HCT116 (cell line): ENCODE measurements around the gene SCG5. TPM values are rescaled to one million over a fixed set of nuclear protein-coding genes. Genes with fewer than 3 reads are reported as not detected.

Experiments
- ATAC-seq: fragments of 200-7000 bp; cut with Tn5 transposase; 2 replicates; pipeline ENCODE4 v1.9.1; 2020; ENCODE audit warnings: mild to moderate bottlenecking, moderate library complexity
- BruUV-seq: library from RNA; stranded (reverse); fragments of 400-500 nt; replicated peaks from 2 replicates; lab custom pipeline; 2021; lab: Mats Ljungman, UMichigan
- CTCF ChIA-PET: fragments of 300-600 bp; sonication (Branson Sonifier 250); formaldehyde crosslinking; loops from one replicate; lab custom pipeline; 2021; ENCODE audit warnings: antibody characterized with exemption; lab: Charles Lee
- POLR2A ChIA-PET: fragments of 300-600, 350-600 bp; sonication (Branson Sonifier 250); formaldehyde crosslinking; loops from one replicate; lab custom pipeline; 2021; ENCODE audit warnings: antibody characterized with exemption; lab: Charles Lee
- RAD21 ChIA-PET, 2 experiments: fragments of 300-600 bp; sonication (Branson Sonifier 250); formaldehyde crosslinking; loops; one replicate each; lab custom pipeline; 2023; ENCODE audit warnings: low total read pairs in 2 of 2; ENCODE audit not compliant: uncharacterized antibody in 2 of 2, unreplicated experiment in 2 of 2, low non-redundant PET in 1 of 2; lab: Charles Lee
- DNase-seq: peaks from one replicate; pipeline ENCODE4 v3.0.0-alpha.2; 2010; ENCODE audit warnings: low read depth, low spot score
- H2AFZ ChIP-seq: fragments of 200-600 bp; shearing (Covaris generic), sonication (generic); 2 replicates; pipeline ENCODE4 v1.6.1; 2017; ENCODE audit warnings: low read depth, mixed run types, mixed read lengths, antibody characterized with exemption, low read length; ENCODE audit not compliant: poor library complexity, severe bottlenecking
- H3K27ac ChIP-seq: 2 replicates; pipeline ENCODE4 v1.5.1; 2012; ENCODE audit warnings: low read depth, low read length
- H3K27me3 ChIP-seq: fragments of 200-600 bp; sonication (generic); 2 replicates; pipeline ENCODE4 v1.6.1; 2016; ENCODE audit warnings: mixed run types, low read length, mixed read lengths; ENCODE audit not compliant: insufficient read depth
- H3K36me3 ChIP-seq, 2 experiments: fragments of 200-500 bp in 1 of 2; fragments of 200-600 bp in 1 of 2; sonication (Bioruptor generic) in 1 of 2; sonication (generic) in 1 of 2; 2 replicates each; pipeline versions ENCODE4 v1.5.1 to v1.6.1; 2014 to 2016; ENCODE audit warnings: low read length in 2 of 2, inconsistent platforms in 1 of 2, mixed read lengths in 1 of 2, mixed run types in 1 of 2; ENCODE audit not compliant: insufficient read depth in 2 of 2, control insufficient read depth in 1 of 2
- H3K4me1 ChIP-seq, 2 experiments: fragments of 200-600 bp in 1 of 2; sonication (generic) in 1 of 2; 2 replicates each; pipeline versions ENCODE4 v1.5.1 to v1.6.1; 2012 to 2017; ENCODE audit warnings: low read length in 2 of 2, inconsistent platforms in 1 of 2, mild to moderate bottlenecking in 1 of 2, mixed read lengths in 1 of 2, mixed run types in 1 of 2, moderate library complexity in 1 of 2; ENCODE audit not compliant: insufficient read depth in 2 of 2, control insufficient read depth in 1 of 2
- H3K4me2 ChIP-seq: fragments of 200-600 bp; sonication (generic); 2 replicates; pipeline ENCODE4 v1.6.1; 2017; ENCODE audit warnings: mixed run types, low read length, mixed read lengths
- H3K4me3 ChIP-seq, 2 experiments: fragments of 200-600 bp in 1 of 2; sonication (generic) in 1 of 2; replicated peaks in 1 of 2; 2 replicates each; pipeline ENCODE4 v1.5.1; 2011 to 2016; ENCODE audit warnings: low read length in 2 of 2, control low read depth in 1 of 2, low read depth in 1 of 2, mild to moderate bottlenecking in 1 of 2, mixed read lengths in 1 of 2, mixed run types in 1 of 2
- H3K79me2 ChIP-seq: fragments of 200-600 bp; sonication (generic); 2 replicates; pipeline ENCODE4 v1.6.1; 2017; ENCODE audit warnings: mild to moderate bottlenecking, mixed run types, low read length, moderate library complexity, mixed read lengths; ENCODE audit not compliant: insufficient read depth
- H3K9ac ChIP-seq: fragments of 200-600 bp; sonication (generic); 2 replicates; pipeline ENCODE4 v1.6.1; 2016; ENCODE audit warnings: low read length, mixed read lengths
- H3K9me2 ChIP-seq: fragments of 200-600 bp; sonication (generic), shearing (Covaris generic); 2 replicates; pipeline ENCODE4 v1.6.1; 2017; ENCODE audit warnings: mixed run types, mild to moderate bottlenecking, moderate library complexity; ENCODE audit not compliant: insufficient read depth
- H3K9me3 ChIP-seq, 2 experiments: fragments of 200-500 bp in 1 of 2; fragments of 200-600 bp in 1 of 2; sonication (Bioruptor generic) in 1 of 2; sonication (generic) in 1 of 2; 2 replicates each; pipeline ENCODE4 v1.6.1; 2014 to 2017; ENCODE audit warnings: low read length in 2 of 2, mixed read lengths in 2 of 2, inconsistent platforms in 1 of 2, low read depth in 1 of 2, mild to moderate bottlenecking in 1 of 2, mixed run types in 1 of 2, moderate library complexity in 1 of 2; ENCODE audit not compliant: control insufficient read depth in 1 of 2, insufficient read depth in 1 of 2
- H4K20me1 ChIP-seq: fragments of 200-600 bp; sonication (generic), shearing (Covaris generic); 2 replicates; pipeline ENCODE4 v1.6.1; 2017; ENCODE audit warnings: mixed run types, mild to moderate bottlenecking, moderate library complexity; ENCODE audit not compliant: insufficient read depth
- EGR1 ChIP-seq: IDR thresholded peaks from 2 replicates; pipeline ENCODE4 v1.6.1; 2012; ENCODE audit warnings: low read depth
- EZH2 ChIP-seq: fragments of 200-600 bp; sonication (generic); IDR thresholded peaks from 2 replicates; pipeline ENCODE4 v1.6.1; 2017; ENCODE audit warnings: antibody characterized with exemption, mixed run types
- EZH2phosphoT487 ChIP-seq: fragments of 200-600 bp; IDR thresholded peaks from 2 replicates; pipeline ENCODE4 v1.6.1; 2018; ENCODE audit warnings: antibody characterized with exemption, borderline replicate concordance
- FOSL1 ChIP-seq: IDR thresholded peaks from 2 replicates; pipeline ENCODE4 v1.6.1; 2012; ENCODE audit warnings: low read depth
- JUND ChIP-seq: IDR thresholded peaks from 2 replicates; pipeline ENCODE4 v1.6.1; 2012
- MAX ChIP-seq: IDR thresholded peaks from 2 replicates; pipeline ENCODE4 v1.6.1; 2012
- POLR2AphosphoS5 ChIP-seq: IDR thresholded peaks from 2 replicates; pipeline ENCODE4 v1.6.1; 2011; ENCODE audit warnings: mild to moderate bottlenecking, low read depth, low read length, moderate library complexity
- RAD21 ChIP-seq: IDR thresholded peaks from 2 replicates; pipeline ENCODE4 v1.6.1; 2012; ENCODE audit warnings: low read depth, mild to moderate bottlenecking
- REST ChIP-seq: IDR thresholded peaks from 2 replicates; pipeline ENCODE4 v1.6.1; 2012; ENCODE audit warnings: low read depth
- SRF ChIP-seq: IDR thresholded peaks from 2 replicates; pipeline ENCODE4 v1.6.1; 2012; ENCODE audit warnings: low read depth
- TCF7L2 ChIP-seq: IDR thresholded peaks from 2 replicates; pipeline ENCODE4 v1.7.0; 2011; ENCODE audit warnings: borderline replicate concordance, inconsistent platforms; ENCODE audit not compliant: insufficient read depth, insufficient read length; ENCODE audit errors: extremely low read depth
- YY1 ChIP-seq: IDR thresholded peaks from 2 replicates; pipeline ENCODE4 v1.6.1; 2011; ENCODE audit warnings: low read length, low read depth, moderate library complexity, mild to moderate bottlenecking; ENCODE audit not compliant: insufficient replicate concordance; ENCODE audit errors: extremely low read depth
- ZBTB33 ChIP-seq: IDR thresholded peaks from 2 replicates; pipeline ENCODE4 v1.6.1; 2011; ENCODE audit warnings: mild to moderate bottlenecking, low read length, moderate library complexity; ENCODE audit not compliant: insufficient replicate concordance; ENCODE audit errors: extremely low read depth
- ZFX ChIP-seq: fragments of 450-650 bp; IDR thresholded peaks from 2 replicates; pipeline ENCODE4 v1.6.1; 2017
- ZNF274 ChIP-seq: fragments of 200-500 bp; sonication (Bioruptor generic); IDR thresholded peaks from 2 replicates; pipeline ENCODE4 v1.6.1; 2014; ENCODE audit warnings: mild to moderate bottlenecking, low read depth, low read length, inconsistent platforms
- intact Hi-C: fragments of 100-400 bp; cut with micrococcal nuclease; formaldehyde crosslinking; loops from 2 replicates; pipeline ENCODE4 v1.10.0; 2022
- total RNA-seq: library from RNA; stranded (reverse); gene quantifications from one replicate; pipeline ENCODE4 v1.2.1, GENCODE V29; 2021; ENCODE audit not compliant: unreplicated experiment

Gene SCG5
- total RNA-seq, 1 experiment from 2014 or later: 1.7 TPM

GRCh38 chr15:32690941-32691688 lies 49.6 kb downstream of the SCG5 start:
- no peak overlapping the region for H2AFZ ChIP-seq
- ATAC-seq (no peak), DNase-seq (no peak)
- intact Hi-C loops: no loop called here
- no peaks in the 10 kb centered on the region for H3K4me1 ChIP-seq
- H3K9ac ChIP-seq: no peak overlapping the region
- no peaks in the 10 kb centered on the region for H3K79me2 ChIP-seq
- H4K20me1 ChIP-seq: no peaks in the 10 kb centered on the region
- H3K4me2 ChIP-seq: no peak overlapping the region
- no peaks in the 10 kb centered on the region for H3K27me3 ChIP-seq
- no TSS peak for BruUV-seq
- TF ChIP-seq RAD21 (no peak), ZNF274 (no peak), POLR2AphosphoS5 (no peak), EZH2 (no peak), ZBTB33 (no peak), YY1 (no peak), JUND (no peak), TCF7L2 (no peak), MAX (no peak), EGR1 (no peak), FOSL1 (no peak), EZH2phosphoT487 (no peak), SRF (no peak), REST (no peak), ZFX (no peak)
- POLR2A ChIA-PET: no interaction called here
- RAD21 ChIA-PET: no interaction called here
- no peaks in the 10 kb centered on the region for H3K36me3 ChIP-seq
- no peaks in the 10 kb centered on the region for H3K9me3 ChIP-seq
- CTCF ChIA-PET: no interaction called here
- H3K4me3 ChIP-seq: no peak overlapping the region
- peaks cover 3% of the 10 kb centered on the region; the same call in 1 of the 2 replicates for H3K9me2 ChIP-seq
- H3K27ac ChIP-seq: no peak overlapping the region
